Panc1 (cell line): Measurements from ENCODE around the gene BFAR.
"Not testable (repeated sequence)": the region's sequence is repeated elsewhere in the genome, so short reads cannot be mapped to it uniquely, and the experiment has no call there.

Experiments used
- CTCF ChIP-seq: fragments of 450-650 bp; IDR thresholded peaks from 2 replicates; pipeline ENCODE4 v1.5.1; 2017; ENCODE audit warnings: mild to moderate bottlenecking
- POLR2AphosphoS5 ChIP-seq: IDR thresholded peaks from 2 replicates; pipeline ENCODE4 v1.6.1; 2012; ENCODE audit warnings: mild to moderate bottlenecking, low read depth, low read length, moderate library complexity

- TF ChIP-seq POLR2AphosphoS5, CTCF: not testable (repeated sequence)
Measured at GRCh38 chr16:14694129-14694528, 61.4 kb downstream of the BFAR start, which contains the start of gene PLA2G10.
